ENCODE data around the gene ARHGAP5.

DNA sequence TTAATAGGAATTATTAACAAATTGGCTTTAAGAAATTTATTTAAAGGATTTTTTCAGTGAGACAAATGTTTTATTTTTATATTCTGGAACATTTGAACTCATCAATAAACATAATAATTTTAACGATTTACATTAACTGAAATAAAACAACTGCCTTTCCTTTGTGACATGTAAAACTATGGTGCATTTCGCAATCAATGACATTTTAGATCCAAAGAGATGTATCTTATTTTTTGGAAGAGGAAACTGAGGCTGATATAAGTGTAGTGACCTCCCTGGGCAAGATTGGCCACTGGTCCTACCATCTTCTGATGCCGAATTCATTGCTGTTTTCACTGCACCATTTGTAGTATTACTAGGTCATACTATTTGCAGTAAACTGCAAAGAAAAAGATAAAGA, 128.4 kb downstream of the ARHGAP5 start:
- TF ChIP-seq POLR2A (IDR thresholded peaks at IDR 0.05): no peak
- TF ChIP-seq, protein P1, sequence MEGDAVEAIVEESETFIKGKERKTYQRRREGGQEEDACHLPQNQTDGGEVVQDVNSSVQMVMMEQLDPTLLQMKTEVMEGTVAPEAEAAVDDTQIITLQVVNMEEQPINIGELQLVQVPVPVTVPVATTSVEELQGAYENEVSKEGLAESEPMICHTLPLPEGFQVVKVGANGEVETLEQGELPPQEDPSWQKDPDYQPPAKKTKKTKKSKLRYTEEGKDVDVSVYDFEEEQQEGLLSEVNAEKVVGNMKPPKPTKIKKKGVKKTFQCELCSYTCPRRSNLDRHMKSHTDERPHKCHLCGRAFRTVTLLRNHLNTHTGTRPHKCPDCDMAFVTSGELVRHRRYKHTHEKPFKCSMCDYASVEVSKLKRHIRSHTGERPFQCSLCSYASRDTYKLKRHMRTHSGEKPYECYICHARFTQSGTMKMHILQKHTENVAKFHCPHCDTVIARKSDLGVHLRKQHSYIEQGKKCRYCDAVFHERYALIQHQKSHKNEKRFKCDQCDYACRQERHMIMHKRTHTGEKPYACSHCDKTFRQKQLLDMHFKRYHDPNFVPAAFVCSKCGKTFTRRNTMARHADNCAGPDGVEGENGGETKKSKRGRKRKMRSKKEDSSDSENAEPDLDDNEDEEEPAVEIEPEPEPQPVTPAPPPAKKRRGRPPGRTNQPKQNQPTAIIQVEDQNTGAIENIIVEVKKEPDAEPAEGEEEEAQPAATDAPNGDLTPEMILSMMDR (IDR thresholded peaks at IDR 0.05): no peak
- TF ChIP-seq EP300 (IDR thresholded peaks at IDR 0.05): no peak
